Upper lobe of right lung (tissue), 1 donor: Measurements from ENCODE around the gene LHFPL2. TPM values are rescaled to one million over a fixed set of nuclear protein-coding genes. Genes with fewer than 3 reads are reported as not detected.

Source experiments
- ATAC-seq: fragments of 200-7000 bp; cut with Tn5 transposase; one replicate; pipeline ENCODE4 v1.9.1; 2020; ENCODE audit warnings: mild to moderate bottlenecking, moderate library complexity
- DNase-seq: peaks from one replicate; pipeline ENCODE4 v3.0.0-alpha.2; 2020
- H3K27ac ChIP-seq: fragments of 200-600 bp; one replicate; pipeline ENCODE4 v1.8.0; 2022
- H3K27me3 ChIP-seq: fragments of 200-600 bp; one replicate; pipeline ENCODE4 v1.8.0; 2022; ENCODE audit warnings: mild to moderate bottlenecking
- H3K36me3 ChIP-seq: fragments of 200-600 bp; one replicate; pipeline ENCODE4 v1.8.0; 2022
- H3K4me1 ChIP-seq: fragments of 200-600 bp; one replicate; pipeline ENCODE4 v1.8.0; 2022
- H3K4me3 ChIP-seq: fragments of 200-600 bp; one replicate; pipeline ENCODE4 v1.8.0; 2022; ENCODE audit warnings: mild to moderate bottlenecking
- H3K9me3 ChIP-seq: fragments of 200-600 bp; one replicate; pipeline ENCODE4 v1.8.0; 2022
- CTCF ChIP-seq: fragments of 200-600 bp; IDR thresholded peaks from one replicate; pipeline ENCODE4 v1.8.0; 2022; ENCODE audit warnings: antibody characterized with exemption
- intact Hi-C: fragments of 100-400 bp; cut with DNase I; formaldehyde crosslinking; loops from one replicate; pipeline ENCODE4 v1.11.0; 2022
- total RNA-seq: library from RNA; stranded (reverse); fragmentation: NEBNext Ultra II Directional; extraction: Animal tissue kit (Norgen Biotek cat#: 25700); gene quantifications from one replicate; pipeline ENCODE4 v1.2.1, GENCODE V29; 2021
- donor health status: DM: no; HTN: yes; CAD: no; lungs with severe emphysema.

LHFPL2 gene
- total RNA-seq, 1 donor from 2014 or later: 41.0 TPM

GRCh38 chr5:78597068-78597973, 51.3 kb downstream of the LHFPL2 start:
- DNase-seq (no peak), ATAC-seq (no peak)
- Histone ChIP-seq H3K27ac (no peak overlapping the region), H3K4me3 (no peak overlapping the region), H3K36me3 (no peaks in the 10 kb centered on the region), H3K9me3 (no peaks in the 10 kb centered on the region), H3K27me3 (no peaks in the 10 kb centered on the region), H3K4me1 (peaks cover 11% of the 10 kb centered on the region)
- intact Hi-C loops: no loop called here
- TF ChIP-seq CTCF: no peak

- ATAC-seq (no peak), DNase-seq (no peak)
- Histone ChIP-seq H3K36me3 (no peaks in the 10 kb centered on the region), H3K27me3 (no peaks in the 10 kb centered on the region), H3K4me1 (peaks cover 18% of the 10 kb centered on the region), H3K9me3 (no peaks in the 10 kb centered on the region), H3K27ac (no peak overlapping the region), H3K4me3 (no peak overlapping the region)
- intact Hi-C loops: no loop called here
- TF ChIP-seq CTCF: no peak
Measured at GRCh38 chr5:78595458-78595921, 53.1 kb downstream of the LHFPL2 start.

GRCh38 chr5:78594610-78595457, 53.7 kb downstream of the LHFPL2 start:
- Histone ChIP-seq H3K27ac (no peak overlapping the region), H3K27me3 (no peaks in the 10 kb centered on the region), H3K4me3 (no peak overlapping the region), H3K9me3 (no peaks in the 10 kb centered on the region), H3K36me3 (no peaks in the 10 kb centered on the region), H3K4me1 (peaks cover 18% of the 10 kb centered on the region)
- peak; percentile 56 for ATAC-seq
- no peak for DNase-seq
- intact Hi-C loops: no loop called here
- no peak for TF ChIP-seq CTCF

- intact Hi-C loops: no loop called here
- Histone ChIP-seq H3K27ac (no peak overlapping the region), H3K36me3 (no peaks in the 10 kb centered on the region), H3K27me3 (no peaks in the 10 kb centered on the region), H3K9me3 (no peaks in the 10 kb centered on the region), H3K4me1 (peaks cover 18% of the 10 kb centered on the region), H3K4me3 (no peak overlapping the region)
- ATAC-seq (peak; percentile 50), DNase-seq (no peak)
- no peak for TF ChIP-seq CTCF
Measured at GRCh38 chr5:78594021-78594420, 54.6 kb downstream of the LHFPL2 start.

- DNase-seq: no peak
- ATAC-seq: no peak
- no peak for TF ChIP-seq CTCF
- Histone ChIP-seq H3K36me3 (no peaks in the 10 kb centered on the region), H3K4me3 (no peak overlapping the region), H3K27me3 (no peaks in the 10 kb centered on the region), H3K4me1 (peaks cover 20% of the 10 kb centered on the region), H3K27ac (no peak overlapping the region), H3K9me3 (no peaks in the 10 kb centered on the region)
- intact Hi-C loops: no loop called here
Measured at GRCh38 chr5:78593465-78593864, 55.1 kb downstream of the LHFPL2 start.
